HL-60 (cell line): ENCODE results near the gene RIPK4.

Experiments
- DNase-seq, 2 experiments: peaks; one replicate each; pipeline ENCODE4 v3.0.0-alpha.2; 2010 to 2020; ENCODE audit warnings: low read depth in 1 of 2, low spot score in 1 of 2
- H3K27ac ChIP-seq: fragments of 250-450 bp; sonication (Bioruptor Pico); replicated peaks from 2 replicates; pipeline ENCODE4 v1.5.1; 2020; ENCODE audit warnings: mild to moderate bottlenecking, moderate library complexity
- H3K27me3 ChIP-seq: fragments of 250-450 bp; sonication (Bioruptor Pico); 2 replicates; pipeline ENCODE4 v1.5.1; 2021; ENCODE audit warnings: mild to moderate bottlenecking, moderate library complexity; ENCODE audit not compliant: insufficient read depth, poor library complexity, severe bottlenecking
- H3K4me3 ChIP-seq: replicated peaks from 2 replicates; pipeline ENCODE4 v1.5.1; 2011; ENCODE audit warnings: mild to moderate bottlenecking, control low read depth, low read length; ENCODE audit not compliant: insufficient read depth
- GABPA ChIP-seq: IDR thresholded peaks from 2 replicates; pipeline ENCODE4 v1.6.1; 2012; ENCODE audit warnings: low read depth
- POLR2AphosphoS5 ChIP-seq: IDR thresholded peaks from 2 replicates; pipeline ENCODE4 v1.6.1; 2012; ENCODE audit warnings: low read depth
- SPI1 ChIP-seq: IDR thresholded peaks from 2 replicates; pipeline ENCODE4 v1.6.1; 2012; ENCODE audit warnings: low read depth, mild to moderate bottlenecking, borderline replicate concordance
- TF ChIP-seq, protein P1 (sequence below): IDR thresholded peaks from 2 replicates; pipeline ENCODE4 v1.6.1; 2012; ENCODE audit warnings: low read depth; ENCODE audit not compliant: insufficient replicate concordance
- TF ChIP-seq, protein P2 (sequence below): IDR thresholded peaks from one replicate; pipeline ENCODE4 v1.5.1; 2011; ENCODE audit warnings: low read length, control low read depth, inconsistent platforms; ENCODE audit not compliant: insufficient read depth

The RIPK4 gene

DNA sequence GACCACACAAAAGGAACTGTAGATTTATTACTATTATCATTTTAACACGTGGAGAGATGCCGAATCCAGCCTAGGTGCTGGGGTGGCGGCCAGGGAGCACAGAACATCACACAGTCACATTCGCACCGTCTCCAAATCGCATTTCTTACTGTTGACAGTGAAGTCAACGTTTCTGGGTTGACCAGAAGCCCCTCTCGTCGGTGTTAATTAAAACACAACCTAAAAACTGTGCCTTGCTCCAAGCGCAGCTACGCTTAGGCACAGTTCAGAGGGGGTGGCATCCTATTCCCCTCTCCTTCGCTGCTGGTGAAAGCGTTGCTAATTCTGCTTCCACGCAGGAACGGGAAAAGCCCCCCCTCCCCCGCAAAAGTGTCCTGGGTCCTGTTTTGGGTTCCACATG, 4.1 kb downstream of the RIPK4 start:
- no peak for TF ChIP-seq GABPA
- no peak for TF ChIP-seq SPI1
- H3K27me3 ChIP-seq, result peaks cover 28% of the 10 kb centered on the region
- no peak for DNase-seq
- no peak overlapping the region for H3K4me3 ChIP-seq
- no peak overlapping the region for H3K27ac ChIP-seq

DNA sequence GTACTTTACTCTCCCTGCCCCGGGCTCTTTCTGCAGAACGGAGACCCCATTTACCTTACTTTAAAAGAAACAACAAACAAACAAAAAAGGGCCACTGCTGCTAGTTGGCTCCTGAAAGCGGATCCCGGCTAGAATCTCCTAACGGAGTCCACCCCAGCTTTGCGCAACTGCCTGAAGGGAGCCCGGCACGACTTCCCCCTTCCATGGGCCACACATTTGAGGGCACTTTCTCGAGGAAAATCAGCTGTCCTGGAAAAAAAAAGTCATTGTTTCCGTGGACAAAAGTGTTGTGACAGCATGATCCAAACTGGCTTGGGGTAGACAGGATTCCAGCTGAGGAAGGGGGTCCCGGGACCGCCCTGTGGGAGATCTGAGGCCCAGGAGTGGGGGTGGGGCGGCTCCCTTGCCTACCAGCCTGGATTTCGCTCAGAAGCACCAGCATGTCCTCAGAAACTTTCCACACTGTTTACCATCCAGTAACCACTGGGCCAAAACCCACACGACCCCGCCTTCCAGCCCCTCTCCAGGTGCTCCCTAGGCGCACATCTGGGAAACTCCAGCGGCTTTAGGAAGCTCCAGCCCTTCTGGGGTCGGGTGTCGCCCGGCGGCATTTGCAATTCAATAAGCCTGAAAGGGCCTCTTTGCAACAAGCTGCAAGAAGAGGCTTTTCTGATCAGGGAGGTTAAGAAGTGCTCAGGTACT, 4.8 kb downstream of the RIPK4 start:
- DNase-seq, result peak; percentile 24 to 58
- peaks cover 22% of the 10 kb centered on the region for H3K27me3 ChIP-seq
- no peak for TF ChIP-seq GABPA
- TF ChIP-seq POLR2AphosphoS5, result no peak
- peak; percentile 52; the same call in 1 of the 2 replicates for TF ChIP-seq SPI1
- TF ChIP-seq, protein P1, sequence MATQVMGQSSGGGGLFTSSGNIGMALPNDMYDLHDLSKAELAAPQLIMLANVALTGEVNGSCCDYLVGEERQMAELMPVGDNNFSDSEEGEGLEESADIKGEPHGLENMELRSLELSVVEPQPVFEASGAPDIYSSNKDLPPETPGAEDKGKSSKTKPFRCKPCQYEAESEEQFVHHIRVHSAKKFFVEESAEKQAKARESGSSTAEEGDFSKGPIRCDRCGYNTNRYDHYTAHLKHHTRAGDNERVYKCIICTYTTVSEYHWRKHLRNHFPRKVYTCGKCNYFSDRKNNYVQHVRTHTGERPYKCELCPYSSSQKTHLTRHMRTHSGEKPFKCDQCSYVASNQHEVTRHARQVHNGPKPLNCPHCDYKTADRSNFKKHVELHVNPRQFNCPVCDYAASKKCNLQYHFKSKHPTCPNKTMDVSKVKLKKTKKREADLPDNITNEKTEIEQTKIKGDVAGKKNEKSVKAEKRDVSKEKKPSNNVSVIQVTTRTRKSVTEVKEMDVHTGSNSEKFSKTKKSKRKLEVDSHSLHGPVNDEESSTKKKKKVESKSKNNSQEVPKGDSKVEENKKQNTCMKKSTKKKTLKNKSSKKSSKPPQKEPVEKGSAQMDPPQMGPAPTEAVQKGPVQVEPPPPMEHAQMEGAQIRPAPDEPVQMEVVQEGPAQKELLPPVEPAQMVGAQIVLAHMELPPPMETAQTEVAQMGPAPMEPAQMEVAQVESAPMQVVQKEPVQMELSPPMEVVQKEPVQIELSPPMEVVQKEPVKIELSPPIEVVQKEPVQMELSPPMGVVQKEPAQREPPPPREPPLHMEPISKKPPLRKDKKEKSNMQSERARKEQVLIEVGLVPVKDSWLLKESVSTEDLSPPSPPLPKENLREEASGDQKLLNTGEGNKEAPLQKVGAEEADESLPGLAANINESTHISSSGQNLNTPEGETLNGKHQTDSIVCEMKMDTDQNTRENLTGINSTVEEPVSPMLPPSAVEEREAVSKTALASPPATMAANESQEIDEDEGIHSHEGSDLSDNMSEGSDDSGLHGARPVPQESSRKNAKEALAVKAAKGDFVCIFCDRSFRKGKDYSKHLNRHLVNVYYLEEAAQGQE, result no peak
- TF ChIP-seq, protein P2, sequence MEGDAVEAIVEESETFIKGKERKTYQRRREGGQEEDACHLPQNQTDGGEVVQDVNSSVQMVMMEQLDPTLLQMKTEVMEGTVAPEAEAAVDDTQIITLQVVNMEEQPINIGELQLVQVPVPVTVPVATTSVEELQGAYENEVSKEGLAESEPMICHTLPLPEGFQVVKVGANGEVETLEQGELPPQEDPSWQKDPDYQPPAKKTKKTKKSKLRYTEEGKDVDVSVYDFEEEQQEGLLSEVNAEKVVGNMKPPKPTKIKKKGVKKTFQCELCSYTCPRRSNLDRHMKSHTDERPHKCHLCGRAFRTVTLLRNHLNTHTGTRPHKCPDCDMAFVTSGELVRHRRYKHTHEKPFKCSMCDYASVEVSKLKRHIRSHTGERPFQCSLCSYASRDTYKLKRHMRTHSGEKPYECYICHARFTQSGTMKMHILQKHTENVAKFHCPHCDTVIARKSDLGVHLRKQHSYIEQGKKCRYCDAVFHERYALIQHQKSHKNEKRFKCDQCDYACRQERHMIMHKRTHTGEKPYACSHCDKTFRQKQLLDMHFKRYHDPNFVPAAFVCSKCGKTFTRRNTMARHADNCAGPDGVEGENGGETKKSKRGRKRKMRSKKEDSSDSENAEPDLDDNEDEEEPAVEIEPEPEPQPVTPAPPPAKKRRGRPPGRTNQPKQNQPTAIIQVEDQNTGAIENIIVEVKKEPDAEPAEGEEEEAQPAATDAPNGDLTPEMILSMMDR, result no peak
- H3K4me3 ChIP-seq, result no peak overlapping the region
- no peak overlapping the region for H3K27ac ChIP-seq

DNA sequence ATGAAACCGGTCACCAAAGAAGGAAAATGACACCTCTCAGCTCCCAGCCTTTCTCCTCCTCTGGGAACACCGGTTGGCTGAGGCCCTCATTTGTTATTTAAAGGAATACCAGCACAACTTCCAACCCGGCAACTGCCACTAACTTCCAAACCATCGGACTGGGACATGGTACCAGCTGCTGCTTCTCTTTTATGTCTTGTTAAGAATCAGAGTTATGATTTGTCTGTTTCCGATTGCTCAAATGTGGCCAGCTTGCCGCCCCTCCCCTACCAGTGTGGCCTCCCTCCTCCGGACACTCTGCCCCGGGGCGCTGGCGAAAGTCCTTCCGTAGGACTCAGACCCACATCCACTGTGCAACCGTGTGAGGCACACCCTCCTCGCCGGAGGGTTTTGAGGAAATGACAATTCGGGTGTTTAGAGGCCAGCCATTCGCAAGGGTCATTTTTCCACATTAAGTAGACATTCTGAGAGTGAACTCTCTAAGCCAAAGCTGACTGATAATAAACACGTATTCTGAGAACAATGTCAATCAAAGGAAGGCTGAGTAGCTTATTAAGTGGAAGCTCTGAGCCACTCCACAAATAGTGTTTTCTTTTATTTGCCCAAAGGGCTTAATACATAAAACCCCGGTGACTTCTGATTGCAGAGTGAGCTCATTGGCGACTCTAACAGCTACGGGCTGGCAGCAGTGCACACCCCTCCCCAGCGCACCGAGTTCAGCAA, 5.5 kb downstream of the RIPK4 start:
- Histone ChIP-seq H3K4me3 (no peak overlapping the region), H3K27me3 (peaks cover 22% of the 10 kb centered on the region), H3K27ac (no peak overlapping the region)
- TF ChIP-seq POLR2AphosphoS5 (no peak), GABPA (no peak), SPI1 (no peak)
- TF ChIP-seq, protein P1, result no peak
- TF ChIP-seq, protein P2, result no peak
- DNase-seq, result peak; percentile 11 to 44

DNA sequence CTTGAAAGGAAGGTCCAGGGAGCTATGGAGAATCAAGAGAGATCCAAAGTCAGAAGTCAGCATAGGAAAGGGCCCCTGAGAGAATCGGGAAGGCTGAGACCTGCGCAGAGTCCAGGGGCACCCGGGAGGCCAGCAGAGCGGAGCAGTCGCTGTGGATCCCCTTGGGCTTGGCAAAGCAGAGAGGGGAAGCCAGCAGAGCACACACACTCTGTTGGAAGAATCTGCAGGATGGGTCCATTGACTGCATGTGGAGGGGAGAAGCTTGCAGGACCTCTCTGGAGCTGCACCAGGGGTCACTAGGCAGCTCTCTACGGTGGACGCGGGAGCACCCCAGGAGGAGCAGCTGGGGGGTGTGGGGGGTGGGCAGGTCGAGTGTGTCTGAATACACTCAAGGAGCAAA, 6.4 kb downstream of the RIPK4 start:
- Histone ChIP-seq H3K27me3 (peaks cover 21% of the 10 kb centered on the region), H3K27ac (no peak overlapping the region)

More for the DNA sequence above, 6.4 kb downstream of the RIPK4 start:
- no peak for DNase-seq
- no peak for TF ChIP-seq POLR2AphosphoS5
- TF ChIP-seq, protein P1, result no peak
- TF ChIP-seq, protein P2, result no peak
- no peak for TF ChIP-seq GABPA
- no peak for TF ChIP-seq SPI1
- H3K4me3 ChIP-seq, result no peak overlapping the region
